DND-41 (cell line): ENCODE results near the gene RTF1.

ENCODE experiments used
- ATAC-seq: fragments of 200-7000 bp; cut with Tn5 transposase; 3 replicates; pipeline ENCODE4 v1.9.1; 2021; ENCODE audit warnings: low read depth; ENCODE audit not compliant: insufficient read depth
- DNase-seq: peaks from one replicate; pipeline ENCODE4 v3.0.0-alpha.2; 2020
- H2AFZ ChIP-seq: 2 replicates; pipeline ENCODE4 v1.6.0; 2012; ENCODE audit warnings: low read depth, low read length
- H3K27ac ChIP-seq: 2 replicates; pipeline ENCODE4 v1.5.1; 2012; ENCODE audit warnings: low read length, inconsistent platforms
- H3K27me3 ChIP-seq: fragments of 200-600 bp; sonication (generic); 2 replicates; pipeline ENCODE4 v1.6.0; 2012; ENCODE audit warnings: low read length, mild to moderate bottlenecking, inconsistent platforms; ENCODE audit not compliant: insufficient read depth, poor library complexity
- H3K36me3 ChIP-seq: 2 replicates; pipeline ENCODE4 v1.5.1; 2012; ENCODE audit warnings: low read length, inconsistent platforms; ENCODE audit not compliant: insufficient read depth
- H3K4me1 ChIP-seq: 2 replicates; pipeline ENCODE4 v1.5.1; 2012; ENCODE audit warnings: mild to moderate bottlenecking, low read length; ENCODE audit not compliant: insufficient read depth
- H3K4me2 ChIP-seq: 2 replicates; pipeline ENCODE4 v1.6.0; 2012; ENCODE audit warnings: mild to moderate bottlenecking, moderate library complexity, low read length, inconsistent platforms; ENCODE audit not compliant: insufficient read depth
- H3K4me3 ChIP-seq, 2 experiments: fragments of 200-600 bp in 1 of 2; shearing (Covaris generic) in 1 of 2; 2 replicates each; pipeline ENCODE4 v1.5.1; 2012 to 2016; ENCODE audit warnings: inconsistent platforms in 2 of 2, low read length in 2 of 2, mild to moderate bottlenecking in 2 of 2, low read depth in 1 of 2, moderate library complexity in 1 of 2
- H3K79me2 ChIP-seq: 2 replicates; pipeline ENCODE4 v1.6.0; 2012; ENCODE audit warnings: low read length, inconsistent platforms; ENCODE audit not compliant: insufficient read depth
- H3K9ac ChIP-seq: 2 replicates; pipeline ENCODE4 v1.6.0; 2012; ENCODE audit warnings: low read depth, mild to moderate bottlenecking, inconsistent platforms, low read length, moderate library complexity
- H3K9me3 ChIP-seq: 2 replicates; pipeline ENCODE4 v1.5.1; 2012; ENCODE audit warnings: low read length, moderate library complexity, mild to moderate bottlenecking, inconsistent platforms; ENCODE audit not compliant: insufficient read depth, severe bottlenecking
- H4K20me1 ChIP-seq: 2 replicates; pipeline ENCODE4 v1.6.0; 2012; ENCODE audit warnings: low read length; ENCODE audit not compliant: insufficient read depth
- EZH2 ChIP-seq: IDR thresholded peaks from 3 replicates; pipeline ENCODE4 v1.6.1; 2012; ENCODE audit warnings: borderline replicate concordance, low read depth, mild to moderate bottlenecking, moderate library complexity, low read length, inconsistent platforms; ENCODE audit not compliant: severe bottlenecking
- TF ChIP-seq, protein P1 (sequence below): IDR thresholded peaks from 2 replicates; pipeline ENCODE4 v1.5.1; 2012; ENCODE audit warnings: borderline replicate concordance, low read length, moderate library complexity, mild to moderate bottlenecking; ENCODE audit not compliant: poor library complexity, severe bottlenecking; ENCODE audit errors: extremely low read depth

Gene RTF1

DNA sequence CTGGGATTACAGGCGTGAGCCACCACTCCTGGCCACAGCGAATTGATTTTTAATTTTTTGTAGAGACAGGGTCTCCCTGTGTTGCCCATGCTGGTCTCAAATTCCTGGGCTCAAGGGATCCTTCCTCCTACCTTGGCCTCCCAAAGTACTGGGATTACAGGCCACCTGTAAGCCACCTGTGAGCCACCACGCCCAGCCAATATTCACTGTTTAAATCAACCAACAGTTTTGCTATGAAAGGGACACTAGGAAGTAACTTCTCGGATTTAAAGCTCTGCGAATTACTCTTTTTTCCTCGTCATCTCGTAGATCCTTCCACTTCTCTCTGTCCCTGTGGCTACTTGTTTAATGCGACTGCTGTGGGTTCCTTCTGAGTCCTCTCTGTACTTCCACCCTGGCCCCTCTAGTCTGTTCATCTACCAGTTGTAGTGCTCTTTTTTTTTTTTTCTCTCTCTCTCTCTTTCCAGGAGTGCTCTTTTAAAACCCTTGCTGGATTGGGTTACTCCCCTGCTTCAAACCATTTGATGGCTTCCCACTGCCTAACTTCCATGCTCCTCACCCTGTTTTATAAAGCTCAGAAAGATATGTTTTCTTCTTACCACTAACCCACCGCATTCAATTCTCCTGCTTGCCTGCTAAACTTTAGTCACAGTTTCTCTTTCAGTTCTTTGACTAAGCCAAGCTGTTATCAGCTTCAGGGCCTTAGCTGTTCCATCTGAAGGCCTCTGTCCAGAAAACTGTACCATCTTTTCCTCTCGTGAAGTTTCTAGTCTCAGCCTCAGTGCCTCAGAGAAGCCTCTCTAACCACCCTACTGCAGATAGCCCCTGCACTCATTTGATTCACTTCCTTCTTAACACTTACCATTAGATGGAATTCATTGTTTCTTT lies 12.4 kb downstream of the RTF1 start:
- TF ChIP-seq, protein P1, sequence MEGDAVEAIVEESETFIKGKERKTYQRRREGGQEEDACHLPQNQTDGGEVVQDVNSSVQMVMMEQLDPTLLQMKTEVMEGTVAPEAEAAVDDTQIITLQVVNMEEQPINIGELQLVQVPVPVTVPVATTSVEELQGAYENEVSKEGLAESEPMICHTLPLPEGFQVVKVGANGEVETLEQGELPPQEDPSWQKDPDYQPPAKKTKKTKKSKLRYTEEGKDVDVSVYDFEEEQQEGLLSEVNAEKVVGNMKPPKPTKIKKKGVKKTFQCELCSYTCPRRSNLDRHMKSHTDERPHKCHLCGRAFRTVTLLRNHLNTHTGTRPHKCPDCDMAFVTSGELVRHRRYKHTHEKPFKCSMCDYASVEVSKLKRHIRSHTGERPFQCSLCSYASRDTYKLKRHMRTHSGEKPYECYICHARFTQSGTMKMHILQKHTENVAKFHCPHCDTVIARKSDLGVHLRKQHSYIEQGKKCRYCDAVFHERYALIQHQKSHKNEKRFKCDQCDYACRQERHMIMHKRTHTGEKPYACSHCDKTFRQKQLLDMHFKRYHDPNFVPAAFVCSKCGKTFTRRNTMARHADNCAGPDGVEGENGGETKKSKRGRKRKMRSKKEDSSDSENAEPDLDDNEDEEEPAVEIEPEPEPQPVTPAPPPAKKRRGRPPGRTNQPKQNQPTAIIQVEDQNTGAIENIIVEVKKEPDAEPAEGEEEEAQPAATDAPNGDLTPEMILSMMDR = no peak
- TF ChIP-seq EZH2 = no peak
- no peak overlapping the region for H3K4me2 ChIP-seq
- no peak overlapping the region for H3K4me3 ChIP-seq
- peaks cover 1% of the 10 kb centered on the region; the same call in 1 of the 2 replicates for H3K4me1 ChIP-seq
- no peak overlapping the region for H3K27ac ChIP-seq
- no peak overlapping the region for H2AFZ ChIP-seq
- peaks cover 16% of the 10 kb centered on the region; the same call in 1 of the 2 replicates for H4K20me1 ChIP-seq
- no peak overlapping the region for H3K9ac ChIP-seq
- peaks cover 10% of the 10 kb centered on the region; the same call in 1 of the 2 replicates for H3K36me3 ChIP-seq
- ATAC-seq = no peak
- H3K79me2 ChIP-seq = peaks cover 89% of the 10 kb centered on the region
- no peak for DNase-seq
- H3K27me3 ChIP-seq = no peaks in the 10 kb centered on the region
- H3K9me3 ChIP-seq = no peaks in the 10 kb centered on the region

DNA sequence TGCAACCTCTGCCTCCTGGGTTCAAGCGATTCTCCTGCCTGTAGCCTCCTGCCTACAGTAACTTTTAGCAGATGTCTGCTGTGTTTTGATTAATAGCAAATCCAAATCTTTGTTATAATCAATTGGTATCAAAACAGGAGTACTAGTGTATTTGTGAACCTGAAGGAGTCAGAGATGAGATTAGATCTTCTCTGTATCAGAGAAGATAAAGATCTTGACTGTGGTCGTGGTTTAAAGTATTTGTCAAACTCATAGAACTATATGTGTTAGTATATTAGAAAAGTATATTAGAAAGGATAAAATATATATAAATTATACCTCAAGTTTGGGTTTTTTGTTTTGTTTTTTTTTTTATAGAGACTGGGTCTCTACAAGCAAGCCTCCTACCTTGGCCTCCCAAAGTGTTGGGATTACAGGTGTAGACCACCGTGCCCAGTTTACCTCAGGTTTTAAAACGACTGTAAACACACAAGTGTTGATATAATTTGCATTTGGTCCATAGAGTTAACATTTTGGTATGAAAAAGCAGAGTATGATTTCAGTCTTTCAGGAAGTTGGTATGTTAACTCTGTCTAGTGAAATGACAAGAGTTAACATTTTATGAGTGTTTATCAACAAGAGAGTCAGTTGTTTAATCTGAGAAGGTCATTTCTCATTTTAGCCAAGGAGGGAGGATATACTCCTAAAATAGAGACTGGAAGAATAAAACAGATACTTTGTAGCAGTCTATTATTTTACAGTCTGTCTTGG lies 18.3 kb downstream of the RTF1 start:
- no peak for ATAC-seq
- peaks cover 8% of the 10 kb centered on the region; the same call in 1 of the 2 replicates for H4K20me1 ChIP-seq
- DNase-seq = no peak
- no peaks in the 10 kb centered on the region for H3K9me3 ChIP-seq
- no peak overlapping the region for H2AFZ ChIP-seq
- no peaks in the 10 kb centered on the region for H3K27me3 ChIP-seq
- no peak overlapping the region for H3K9ac ChIP-seq
- no peak overlapping the region for H3K4me3 ChIP-seq
- H3K4me1 ChIP-seq = peaks cover 3% of the 10 kb centered on the region; the same call in 1 of the 2 replicates
- no peak overlapping the region for H3K27ac ChIP-seq
- TF ChIP-seq EZH2 = no peak
- TF ChIP-seq, protein P1 = no peak
- H3K36me3 ChIP-seq = peaks cover 22% of the 10 kb centered on the region; the same call in 1 of the 2 replicates
- H3K4me2 ChIP-seq = no peak overlapping the region
- peaks cover 67% of the 10 kb centered on the region for H3K79me2 ChIP-seq

DNA sequence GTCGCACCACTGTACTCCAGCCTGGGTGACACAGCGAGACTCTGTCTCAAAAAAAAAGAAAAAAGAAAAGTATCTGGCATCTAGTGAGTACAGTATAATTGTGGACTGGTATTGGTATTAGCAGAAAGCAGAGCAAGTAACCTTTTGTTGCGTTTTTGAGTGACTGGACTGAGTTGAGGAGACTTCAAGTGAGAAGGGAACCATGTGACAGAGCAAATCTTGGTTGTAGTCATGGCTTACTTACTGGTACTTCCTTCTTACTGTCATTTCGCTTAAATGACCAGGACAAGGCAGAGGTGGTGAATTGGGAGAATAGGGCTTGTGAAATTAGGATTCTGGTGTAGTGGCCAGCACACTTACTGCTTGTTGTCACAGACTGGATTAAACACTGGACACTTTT lies 20.6 kb downstream of the RTF1 start:
- Histone ChIP-seq H3K27me3 (no peaks in the 10 kb centered on the region), H3K4me2 (no peak overlapping the region), H3K9me3 (no peaks in the 10 kb centered on the region), H3K79me2 (peaks cover 54% of the 10 kb centered on the region), H4K20me1 (peaks cover 8% of the 10 kb centered on the region; the same call in 1 of the 2 replicates), H3K4me3 (no peak overlapping the region), H3K36me3 (peaks cover 35% of the 10 kb centered on the region), H3K9ac (no peak overlapping the region), H3K27ac (no peak overlapping the region), H2AFZ (no peak overlapping the region), H3K4me1 (peaks cover 3% of the 10 kb centered on the region; the same call in 1 of the 2 replicates)
- ATAC-seq (no peak), DNase-seq (no peak)
- TF ChIP-seq, protein P1 = no peak
- no peak for TF ChIP-seq EZH2
